Panc1 (cell line): ENCODE results near the gene BRD3.

ENCODE experiments used
- CTCF ChIP-seq: fragments of 450-650 bp; IDR thresholded peaks from 2 replicates; pipeline ENCODE4 v1.5.1; 2017; ENCODE audit warnings: mild to moderate bottlenecking
- POLR2AphosphoS5 ChIP-seq: IDR thresholded peaks from 2 replicates; pipeline ENCODE4 v1.6.1; 2012; ENCODE audit warnings: mild to moderate bottlenecking, low read depth, low read length, moderate library complexity

GRCh38 chr9:133992780-133993634, 74.8 kb downstream of the BRD3 start:
- no peak for TF ChIP-seq POLR2AphosphoS5
- peak; percentile 75 for TF ChIP-seq CTCF
